ENCODE results near the gene ITGB8.
"Not testable (repeated sequence)": the region's sequence is repeated elsewhere in the genome, so short reads cannot be mapped to it uniquely, and the experiment has no call there.

The ITGB8 gene

GRCh38 chr7:20296901-20297300, 33.8 kb upstream of the ITGB8 start:
- H3K27ac ChIP-seq (ENCODE audit: low read depth, low read length), result no peak overlapping the region
- no peak overlapping the region for H3K4me3 ChIP-seq (ENCODE audit: low read depth in 1 of 5, low read length in 5 of 5)
- peaks cover 0 to 4% (median 0%) of the 10 kb centered on the region in 5 donors for H3K9me3 ChIP-seq (ENCODE audit: control insufficient read depth in 5 of 5, low read length in 5 of 5)
- H3K9ac ChIP-seq (ENCODE audit: low read length in 5 of 5), result no peak overlapping the region
- H3K27me3 ChIP-seq (ENCODE audit: control insufficient read depth in 5 of 5, insufficient read depth in 4 of 5, low read length in 5 of 5), result no peaks in the 10 kb centered on the region
- H3K36me3 ChIP-seq (ENCODE audit: control insufficient read depth in 5 of 5, insufficient read depth in 5 of 5, low read length in 5 of 5), result no peaks in the 10 kb centered on the region
- H3K4me1 ChIP-seq (ENCODE audit: control insufficient read depth in 5 of 5, insufficient read depth in 5 of 5, low read length in 5 of 5), result peaks cover 0 to 2% (median 0%) of the 10 kb centered on the region in 5 donors

GRCh38 chr7:20298486-20298901, 32.2 kb upstream of the ITGB8 start:
- H3K4me1 ChIP-seq (ENCODE audit: control insufficient read depth in 5 of 5, insufficient read depth in 5 of 5, low read length in 5 of 5), result peaks cover 0 to 2% (median 0%) of the 10 kb centered on the region in 5 donors
- no peaks in the 10 kb centered on the region for H3K27me3 ChIP-seq (ENCODE audit: control insufficient read depth in 5 of 5, insufficient read depth in 4 of 5, low read length in 5 of 5)
- no peak overlapping the region for H3K9ac ChIP-seq (ENCODE audit: low read length in 5 of 5)
- H3K9me3 ChIP-seq (ENCODE audit: control insufficient read depth in 5 of 5, low read length in 5 of 5), result peaks cover 0 to 4% (median 0%) of the 10 kb centered on the region in 5 donors
- no peak overlapping the region for H3K27ac ChIP-seq (ENCODE audit: low read depth, low read length)
- no peaks in the 10 kb centered on the region for H3K36me3 ChIP-seq (ENCODE audit: control insufficient read depth in 5 of 5, insufficient read depth in 5 of 5, low read length in 5 of 5)
- H3K4me3 ChIP-seq (ENCODE audit: low read depth in 1 of 5, low read length in 5 of 5), result no peak overlapping the region

GRCh38 chr7:20299145-20299544, 31.6 kb upstream of the ITGB8 start:
- Histone ChIP-seq H3K27ac (ENCODE audit: low read depth, low read length) (no peak overlapping the region), H3K4me1 (ENCODE audit: control insufficient read depth in 5 of 5, insufficient read depth in 5 of 5, low read length in 5 of 5) (peaks cover 0 to 2% (median 0%) of the 10 kb centered on the region in 5 donors)

GRCh38 chr7:20299647-20300312, 30.9 kb upstream of the ITGB8 start:
- no peak overlapping the region for H3K27ac ChIP-seq (ENCODE audit: low read depth, low read length)
- H3K27me3 ChIP-seq (ENCODE audit: control insufficient read depth in 5 of 5, insufficient read depth in 4 of 5, low read length in 5 of 5), result no peaks in the 10 kb centered on the region
- H3K9ac ChIP-seq (ENCODE audit: low read length in 5 of 5), result no peak overlapping the region
- peaks cover 0 to 4% (median 0%) of the 10 kb centered on the region in 5 donors for H3K9me3 ChIP-seq (ENCODE audit: control insufficient read depth in 5 of 5, low read length in 5 of 5)
- H3K4me1 ChIP-seq (ENCODE audit: control insufficient read depth in 5 of 5, insufficient read depth in 5 of 5, low read length in 5 of 5), result peaks cover 0 to 2% (median 0%) of the 10 kb centered on the region in 5 donors
- H3K4me3 ChIP-seq (ENCODE audit: low read depth in 1 of 5, low read length in 5 of 5), result no peak overlapping the region
- H3K36me3 ChIP-seq (ENCODE audit: control insufficient read depth in 5 of 5, insufficient read depth in 5 of 5, low read length in 5 of 5), result no peaks in the 10 kb centered on the region

More at GRCh38 chr7:20299145-20299544, 31.6 kb upstream of the ITGB8 start:
- Histone ChIP-seq H3K9me3 (ENCODE audit: control insufficient read depth in 5 of 5, low read length in 5 of 5) (peaks cover 0 to 4% (median 0%) of the 10 kb centered on the region in 5 donors), H3K36me3 (ENCODE audit: control insufficient read depth in 5 of 5, insufficient read depth in 5 of 5, low read length in 5 of 5) (no peaks in the 10 kb centered on the region), H3K27me3 (ENCODE audit: control insufficient read depth in 5 of 5, insufficient read depth in 4 of 5, low read length in 5 of 5) (no peaks in the 10 kb centered on the region), H3K4me3 (ENCODE audit: low read depth in 1 of 5, low read length in 5 of 5) (no peak overlapping the region), H3K9ac (ENCODE audit: low read length in 5 of 5) (no peak overlapping the region)

- Histone ChIP-seq H3K9me3 (ENCODE audit: control insufficient read depth in 5 of 5, low read length in 5 of 5) (no peaks in the 10 kb centered on the region), H3K9ac (ENCODE audit: low read length in 5 of 5) (no peak overlapping the region), H3K36me3 (ENCODE audit: control insufficient read depth in 5 of 5, insufficient read depth in 5 of 5, low read length in 5 of 5) (no peaks in the 10 kb centered on the region), H3K4me3 (ENCODE audit: low read depth in 1 of 5, low read length in 5 of 5) (no peak overlapping the region), H3K4me1 (ENCODE audit: control insufficient read depth in 5 of 5, insufficient read depth in 5 of 5, low read length in 5 of 5) (peaks cover 0 to 2% (median 0%) of the 10 kb centered on the region in 5 donors), H3K27ac (ENCODE audit: low read depth, low read length) (no peak overlapping the region), H3K27me3 (ENCODE audit: control insufficient read depth in 5 of 5, insufficient read depth in 4 of 5, low read length in 5 of 5) (no peaks in the 10 kb centered on the region)
Measured at GRCh38 chr7:20301311-20301939, 29.3 kb upstream of the ITGB8 start.

- not testable (repeated sequence) for H3K36me3 ChIP-seq (ENCODE audit: control insufficient read depth in 5 of 5, insufficient read depth in 5 of 5, low read length in 5 of 5); H3K9me3 ChIP-seq (ENCODE audit: control insufficient read depth in 5 of 5, low read length in 5 of 5); H3K4me1 ChIP-seq (ENCODE audit: control insufficient read depth in 5 of 5, insufficient read depth in 5 of 5, low read length in 5 of 5); H3K4me3 ChIP-seq (ENCODE audit: low read depth in 1 of 5, low read length in 5 of 5); H3K27ac ChIP-seq (ENCODE audit: low read depth, low read length); H3K9ac ChIP-seq (ENCODE audit: low read length in 5 of 5); H3K27me3 ChIP-seq (ENCODE audit: control insufficient read depth in 5 of 5, insufficient read depth in 4 of 5, low read length in 5 of 5)
Measured at GRCh38 chr7:20302300-20302699, 28.4 kb upstream of the ITGB8 start.

- no peak overlapping the region for H3K9ac ChIP-seq (ENCODE audit: low read length in 5 of 5)
- no peak overlapping the region for H3K27ac ChIP-seq (ENCODE audit: low read depth, low read length)
Measured at GRCh38 chr7:20302891-20303290, 27.8 kb upstream of the ITGB8 start.

GRCh38 chr7:20304366-20304765, 26.3 kb upstream of the ITGB8 start:
- H3K27me3 ChIP-seq (ENCODE audit: control insufficient read depth in 5 of 5, insufficient read depth in 4 of 5, low read length in 5 of 5), result no peaks in the 10 kb centered on the region
- H3K4me1 ChIP-seq (ENCODE audit: control insufficient read depth in 5 of 5, insufficient read depth in 5 of 5, low read length in 5 of 5), result peaks cover 0 to 2% (median 0%) of the 10 kb centered on the region in 5 donors
- no peak overlapping the region for H3K27ac ChIP-seq (ENCODE audit: low read depth, low read length)

More at GRCh38 chr7:20302891-20303290, 27.8 kb upstream of the ITGB8 start:
- no peak overlapping the region for H3K4me3 ChIP-seq (ENCODE audit: low read depth in 1 of 5, low read length in 5 of 5)
- no peaks in the 10 kb centered on the region for H3K9me3 ChIP-seq (ENCODE audit: control insufficient read depth in 5 of 5, low read length in 5 of 5)
- H3K4me1 ChIP-seq (ENCODE audit: control insufficient read depth in 5 of 5, insufficient read depth in 5 of 5, low read length in 5 of 5), result peaks cover 0 to 2% (median 0%) of the 10 kb centered on the region in 5 donors
- no peaks in the 10 kb centered on the region for H3K36me3 ChIP-seq (ENCODE audit: control insufficient read depth in 5 of 5, insufficient read depth in 5 of 5, low read length in 5 of 5)
- H3K27me3 ChIP-seq (ENCODE audit: control insufficient read depth in 5 of 5, insufficient read depth in 4 of 5, low read length in 5 of 5), result no peaks in the 10 kb centered on the region

GRCh38 chr7:20305726-20306125, 25.0 kb upstream of the ITGB8 start:
- Histone ChIP-seq H3K4me3 (ENCODE audit: low read depth in 1 of 5, low read length in 5 of 5) (no peak overlapping the region), H3K9ac (ENCODE audit: low read length in 5 of 5) (no peak overlapping the region), H3K9me3 (ENCODE audit: control insufficient read depth in 5 of 5, low read length in 5 of 5) (no peaks in the 10 kb centered on the region), H3K27me3 (ENCODE audit: control insufficient read depth in 5 of 5, insufficient read depth in 4 of 5, low read length in 5 of 5) (no peaks in the 10 kb centered on the region), H3K4me1 (ENCODE audit: control insufficient read depth in 5 of 5, insufficient read depth in 5 of 5, low read length in 5 of 5) (no peaks in the 10 kb centered on the region), H3K36me3 (ENCODE audit: control insufficient read depth in 5 of 5, insufficient read depth in 5 of 5, low read length in 5 of 5) (no peaks in the 10 kb centered on the region), H3K27ac (ENCODE audit: low read depth, low read length) (no peak overlapping the region)

More at GRCh38 chr7:20304366-20304765, 26.3 kb upstream of the ITGB8 start:
- Histone ChIP-seq H3K4me3 (ENCODE audit: low read depth in 1 of 5, low read length in 5 of 5) (no peak overlapping the region), H3K36me3 (ENCODE audit: control insufficient read depth in 5 of 5, insufficient read depth in 5 of 5, low read length in 5 of 5) (no peaks in the 10 kb centered on the region), H3K9me3 (ENCODE audit: control insufficient read depth in 5 of 5, low read length in 5 of 5) (no peaks in the 10 kb centered on the region), H3K9ac (ENCODE audit: low read length in 5 of 5) (no peak overlapping the region)

GRCh38 chr7:20306180-20306946, 24.3 kb upstream of the ITGB8 start:
- no peaks in the 10 kb centered on the region for H3K27me3 ChIP-seq (ENCODE audit: control insufficient read depth in 5 of 5, insufficient read depth in 4 of 5, low read length in 5 of 5)
- H3K36me3 ChIP-seq (ENCODE audit: control insufficient read depth in 5 of 5, insufficient read depth in 5 of 5, low read length in 5 of 5), result no peaks in the 10 kb centered on the region
- no peak overlapping the region for H3K4me3 ChIP-seq (ENCODE audit: low read depth in 1 of 5, low read length in 5 of 5)
- H3K27ac ChIP-seq (ENCODE audit: low read depth, low read length), result no peak overlapping the region
- no peaks in the 10 kb centered on the region for H3K9me3 ChIP-seq (ENCODE audit: control insufficient read depth in 5 of 5, low read length in 5 of 5)
- no peaks in the 10 kb centered on the region for H3K4me1 ChIP-seq (ENCODE audit: control insufficient read depth in 5 of 5, insufficient read depth in 5 of 5, low read length in 5 of 5)
- H3K9ac ChIP-seq (ENCODE audit: low read length in 5 of 5), result no peak overlapping the region

Measured in subcutaneous abdominal adipose tissue (tissue), 5 donors.